ENCODE data around the gene COL6A1. TPM values are rescaled to one million over a fixed set of nuclear protein-coding genes. Genes with fewer than 3 reads are reported as not detected.

Gene COL6A1
- total RNA-seq, 1 donor from 2014 or later = 154 TPM

GRCh38 chr21:45935628-45936027, 45.9 kb upstream of the COL6A1 start:
- Histone ChIP-seq H3K4me1 (no peaks in the 10 kb centered on the region), H3K9me3 (replicated peaks) (peaks cover 30% of the 10 kb centered on the region), H3K27me3 (ENCODE audit: low read depth) (no peaks in the 10 kb centered on the region), H3K36me3 (peaks cover 13% of the 10 kb centered on the region), H3K4me3 (no peak overlapping the region), H3K27ac (replicated peaks) (no peak overlapping the region)
- TF ChIP-seq CTCF (IDR thresholded peaks at IDR 0.05; ENCODE audit: borderline replicate concordance) = no peak
- intact Hi-C loops (cut with micrococcal nuclease) = no loop called here
- no peak for DNase-seq

GRCh38 chr21:45937721-45938452, 43.7 kb upstream of the COL6A1 start:
- Histone ChIP-seq H3K27me3 (ENCODE audit: low read depth) (no peaks in the 10 kb centered on the region), H3K27ac (replicated peaks) (no peak overlapping the region), H3K4me1 (no peaks in the 10 kb centered on the region), H3K4me3 (no peak overlapping the region), H3K9me3 (replicated peaks) (peaks cover 30% of the 10 kb centered on the region), H3K36me3 (peaks cover 13% of the 10 kb centered on the region)
- intact Hi-C loops (cut with micrococcal nuclease) = no loop called here
- no peak for TF ChIP-seq CTCF (IDR thresholded peaks at IDR 0.05; ENCODE audit: borderline replicate concordance)
- DNase-seq = no peak

DNA sequence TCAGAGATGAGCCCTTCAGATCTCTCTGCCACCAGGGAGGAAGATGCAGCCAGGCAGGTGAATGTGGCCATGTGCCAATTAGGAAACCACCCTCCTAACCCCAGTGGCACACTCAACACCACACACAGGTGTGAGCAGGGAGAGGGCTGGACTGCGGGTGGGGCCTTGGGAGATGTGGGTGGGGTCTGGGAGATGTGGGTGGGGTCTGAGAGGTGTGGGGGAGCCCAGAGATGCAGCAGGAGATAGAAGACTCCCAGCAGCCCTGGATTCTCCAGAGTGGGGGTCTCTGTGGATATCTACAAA, 43.2 kb upstream of the COL6A1 start:
- peaks cover 30% of the 10 kb centered on the region for H3K9me3 ChIP-seq (replicated peaks)
- DNase-seq = no peak
- H3K36me3 ChIP-seq = peaks cover 13% of the 10 kb centered on the region
- no peaks in the 10 kb centered on the region for H3K27me3 ChIP-seq (ENCODE audit: low read depth)
- intact Hi-C loops (cut with micrococcal nuclease) = no loop called here
- H3K27ac ChIP-seq (replicated peaks) = no peak overlapping the region
- no peak overlapping the region for H3K4me3 ChIP-seq
- no peak for TF ChIP-seq CTCF (IDR thresholded peaks at IDR 0.05; ENCODE audit: borderline replicate concordance)
- H3K4me1 ChIP-seq = no peaks in the 10 kb centered on the region

DNA sequence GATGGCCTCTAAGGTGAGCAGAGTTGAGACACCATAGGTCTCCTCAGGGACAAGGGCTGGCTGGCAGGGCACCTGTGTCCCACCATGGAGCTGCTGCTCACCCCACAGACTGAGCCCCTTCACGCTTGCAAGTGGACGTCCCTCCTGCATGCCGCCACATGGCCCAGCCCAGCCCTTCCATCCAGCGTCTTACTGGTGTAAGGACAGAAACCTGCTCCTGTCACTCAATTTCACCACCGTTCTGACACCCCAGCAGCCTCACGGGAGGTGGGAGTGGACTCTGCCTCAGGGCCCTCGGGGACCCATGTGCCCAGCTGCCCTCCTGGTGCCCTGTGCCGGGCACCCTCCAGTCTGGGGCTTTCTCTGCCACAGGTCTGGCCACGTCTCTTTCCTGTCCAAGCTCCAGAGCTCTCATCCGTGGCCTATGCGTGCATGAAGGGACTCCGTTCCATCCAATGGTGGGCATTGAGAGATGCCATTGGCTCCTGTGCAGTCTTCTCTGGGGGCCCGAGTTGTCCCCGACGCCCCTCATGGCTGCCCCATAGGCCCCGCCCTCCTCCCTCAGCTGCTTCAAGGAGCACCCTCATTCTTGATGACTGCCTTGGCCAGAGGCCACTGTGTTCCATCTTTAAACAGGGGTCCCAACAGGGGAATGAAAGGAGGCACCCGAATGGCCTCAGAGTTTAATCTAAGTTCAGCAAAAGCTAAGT, 42.6 kb upstream of the COL6A1 start:
- H3K27ac ChIP-seq (replicated peaks) = no peak overlapping the region
- H3K9me3 ChIP-seq (replicated peaks) = peaks cover 30% of the 10 kb centered on the region
- no peak for DNase-seq
- peaks cover 13% of the 10 kb centered on the region for H3K36me3 ChIP-seq
- no peaks in the 10 kb centered on the region for H3K27me3 ChIP-seq (ENCODE audit: low read depth)
- intact Hi-C loops (cut with micrococcal nuclease) = no loop called here
- TF ChIP-seq CTCF (IDR thresholded peaks at IDR 0.05; ENCODE audit: borderline replicate concordance) = no peak
- H3K4me1 ChIP-seq = no peaks in the 10 kb centered on the region
- H3K4me3 ChIP-seq = no peak overlapping the region

DNA sequence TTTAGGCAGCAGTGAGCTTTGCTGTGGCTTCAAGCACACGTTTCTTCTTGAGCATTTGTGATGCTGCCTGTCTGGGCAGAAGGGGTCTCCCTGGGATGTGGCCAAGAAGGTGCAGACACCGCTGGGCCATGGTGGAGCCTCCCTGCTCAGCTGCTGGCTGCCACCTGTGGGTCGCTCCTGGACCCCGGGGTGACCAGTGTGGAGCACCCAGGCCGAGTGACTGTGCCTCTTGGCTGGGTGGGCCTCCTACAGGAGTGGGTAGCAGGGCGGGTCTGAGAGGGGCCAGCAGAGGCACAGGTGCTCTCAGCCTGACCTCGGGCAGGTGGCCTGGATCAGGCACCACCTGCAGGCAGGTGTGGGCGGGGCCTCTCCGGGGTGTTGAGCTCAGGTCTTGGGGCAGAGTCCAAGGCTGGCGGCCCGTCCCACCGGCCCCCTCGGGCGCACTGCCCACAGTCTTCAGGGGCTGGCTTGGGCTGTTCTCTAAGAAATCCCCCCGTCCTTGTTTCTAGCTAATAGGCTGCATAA, 42.0 kb upstream of the COL6A1 start:
- no peak for TF ChIP-seq CTCF (IDR thresholded peaks at IDR 0.05; ENCODE audit: borderline replicate concordance)
- H3K27ac ChIP-seq (replicated peaks) = no peak overlapping the region
- H3K9me3 ChIP-seq (replicated peaks) = peaks cover 24% of the 10 kb centered on the region
- H3K36me3 ChIP-seq = peaks cover 12% of the 10 kb centered on the region
- intact Hi-C loops (cut with micrococcal nuclease) = no loop called here
- no peak for DNase-seq
- no peaks in the 10 kb centered on the region for H3K4me1 ChIP-seq
- no peak overlapping the region for H3K4me3 ChIP-seq
- H3K27me3 ChIP-seq (ENCODE audit: low read depth) = no peaks in the 10 kb centered on the region

Measured in left ventricle myocardium inferior (tissue), 1 donor.